NB4 (cell line): Measurements from ENCODE around the gene XXYLT1.
"Not testable (repeated sequence)": the region's sequence is repeated elsewhere in the genome, so short reads cannot be mapped to it uniquely, and the experiment has no call there.

Source experiments
- DNase-seq: peaks from one replicate; pipeline ENCODE4 v3.0.0; 2010; ENCODE audit warnings: low read depth
- H3K4me3 ChIP-seq: one replicate; pipeline ENCODE4 v1.5.1; 2011; ENCODE audit warnings: mild to moderate bottlenecking, low read depth, low read length, moderate library complexity
- CTCF ChIP-seq: IDR thresholded peaks from one replicate; pipeline ENCODE4 v1.5.1; 2012; ENCODE audit warnings: low read depth, low read length
- MAX ChIP-seq: IDR thresholded peaks from 2 replicates; pipeline ENCODE4 v1.6.1; 2011; ENCODE audit warnings: low read depth, low read length
- MYC ChIP-seq: IDR thresholded peaks from 2 replicates; pipeline ENCODE4 v1.6.1; 2011; ENCODE audit warnings: low read depth, low read length
- POLR2A ChIP-seq: IDR thresholded peaks from 2 replicates; pipeline ENCODE4 v1.6.1; 2011; ENCODE audit warnings: mild to moderate bottlenecking; ENCODE audit not compliant: insufficient read length; ENCODE audit errors: extremely low read depth

XXYLT1 gene

GRCh38 chr3:195302431-195302830 is 31.5 kb upstream of the XXYLT1 start:
- no peak for TF ChIP-seq MAX
- TF ChIP-seq CTCF = no peak
- TF ChIP-seq MYC = no peak
- TF ChIP-seq POLR2A = no peak
- no peak for DNase-seq
- no peak overlapping the region for H3K4me3 ChIP-seq

- DNase-seq = no peak
- no peak overlapping the region for H3K4me3 ChIP-seq
- no peak for TF ChIP-seq POLR2A
These were observed 26.5 kb upstream of the XXYLT1 start for GRCh38 chr3:195297446-195297845.

GRCh38 chr3:195296662-195297061 is 25.7 kb upstream of the XXYLT1 start:
- no peak overlapping the region for H3K4me3 ChIP-seq
- TF ChIP-seq MAX = no peak
- TF ChIP-seq MYC = no peak
- no peak for TF ChIP-seq CTCF
- TF ChIP-seq POLR2A = no peak
- DNase-seq = no peak

GRCh38 chr3:195291121-195291520 is 20.2 kb upstream of the XXYLT1 start:
- TF ChIP-seq MAX = no peak
- H3K4me3 ChIP-seq = no peak overlapping the region
- no peak for DNase-seq

- not testable (repeated sequence) for H3K4me3 ChIP-seq, DNase-seq
These were observed 19.7 kb upstream of the XXYLT1 start for GRCh38 chr3:195290643-195291042.

- DNase-seq = no peak
- no peak overlapping the region for H3K4me3 ChIP-seq
- TF ChIP-seq MYC = no peak
- no peak for TF ChIP-seq CTCF
- TF ChIP-seq MAX = no peak
These were observed 15.3 kb upstream of the XXYLT1 start for GRCh38 chr3:195286115-195286872.

GRCh38 chr3:195285372-195285771 is 14.4 kb upstream of the XXYLT1 start:
- no peak for DNase-seq
- no peak overlapping the region for H3K4me3 ChIP-seq
- TF ChIP-seq CTCF (no peak), POLR2A (no peak), MAX (no peak), MYC (no peak)
